MM.1S (cell line): ENCODE results near the gene ZBTB12.
"Not testable (repeated sequence)": the region's sequence is repeated elsewhere in the genome, so short reads cannot be mapped to it uniquely, and the experiment has no call there.

ENCODE experiments used
- DNase-seq: peaks from one replicate; pipeline ENCODE4 v3.0.0-alpha.2; 2015
- H2AFZ ChIP-seq: fragments of 300-600 bp; sonication (generic); 2 replicates; pipeline ENCODE4 v1.6.0; 2016; ENCODE audit warnings: antibody characterized with exemption, low read length
- H3F3A ChIP-seq: fragments of 300-600 bp; sonication (generic); 2 replicates; pipeline ENCODE4 v1.6.1; 2016; ENCODE audit warnings: mild to moderate bottlenecking, antibody characterized with exemption, low read length, moderate library complexity, mixed read lengths; ENCODE audit not compliant: insufficient read depth
- H3K27ac ChIP-seq: fragments of 300-600 bp; sonication (generic); 2 replicates; pipeline ENCODE4 v1.5.1; 2016; ENCODE audit warnings: mild to moderate bottlenecking, low read length
- H3K27me3 ChIP-seq: fragments of 300-600 bp; sonication (generic); replicated peaks from 2 replicates; pipeline ENCODE4 v1.6.0; 2016; ENCODE audit warnings: low read length; ENCODE audit not compliant: insufficient read depth
- H3K36me3 ChIP-seq: fragments of 300-600 bp; sonication (generic); replicated peaks from 2 replicates; pipeline ENCODE4 v1.6.1; 2016; ENCODE audit warnings: mild to moderate bottlenecking, low read length, mixed read lengths; ENCODE audit not compliant: insufficient read depth
- H3K4me1 ChIP-seq: fragments of 300-600 bp; sonication (generic); 2 replicates; pipeline ENCODE4 v1.6.1; 2016; ENCODE audit warnings: low read length, mixed read lengths
- H3K4me2 ChIP-seq: fragments of 300-600 bp; sonication (generic); 2 replicates; pipeline ENCODE4 v1.6.0; 2016; ENCODE audit warnings: low read depth, low read length
- H3K4me3 ChIP-seq: fragments of 300-600 bp; sonication (generic); 2 replicates; pipeline ENCODE4 v1.5.1; 2016; ENCODE audit warnings: low read length, mixed read lengths
- H3K79me2 ChIP-seq: fragments of 300-600 bp; sonication (generic); 2 replicates; pipeline ENCODE4 v1.6.1; 2016; ENCODE audit warnings: mixed run types, low read length, mixed read lengths
- H3K9ac ChIP-seq: fragments of 300-600 bp; sonication (generic); 2 replicates; pipeline ENCODE4 v1.6.1; 2016; ENCODE audit warnings: low read length, mixed read lengths
- H3K9me2 ChIP-seq: fragments of 300-600 bp; sonication (generic); replicated peaks from 2 replicates; pipeline ENCODE4 v1.6.1; 2016; ENCODE audit warnings: mild to moderate bottlenecking, low read length, mixed read lengths; ENCODE audit not compliant: insufficient read depth
- H3K9me3 ChIP-seq: fragments of 300-600 bp; sonication (generic); replicated peaks from 2 replicates; pipeline ENCODE4 v1.6.1; 2016; ENCODE audit warnings: mild to moderate bottlenecking, low read length, mixed read lengths; ENCODE audit not compliant: insufficient read depth
- H4K20me1 ChIP-seq: fragments of 300-600 bp; sonication (generic); 2 replicates; pipeline ENCODE4 v1.6.1; 2016; ENCODE audit warnings: mild to moderate bottlenecking, low read length, moderate library complexity, mixed read lengths; ENCODE audit not compliant: insufficient read depth
- CTCF ChIP-seq: fragments of 300-600 bp; sonication (generic); IDR thresholded peaks from 2 replicates; pipeline ENCODE4 v1.5.1; 2016; ENCODE audit warnings: antibody characterized with exemption, low read length, mixed read lengths
- EZH2 ChIP-seq: fragments of 300-600 bp; sonication (generic); optimal IDR thresholded peaks from 2 replicates; pipeline ENCODE3; 2017; ENCODE audit warnings: low read depth, mild to moderate bottlenecking, antibody characterized with exemption, low read length, mixed read lengths
- EZH2phosphoT487 ChIP-seq: fragments of 300-600 bp; sonication (generic); IDR thresholded peaks from 2 replicates; pipeline ENCODE4 v1.6.1; 2018; ENCODE audit warnings: antibody characterized with exemption, low read length

Gene ZBTB12

GRCh38 chr6:31860349-31860748, 41.5 kb downstream of the ZBTB12 start:
- DNase-seq = no peak
- H3K4me1 ChIP-seq = peaks cover 5% of the 10 kb centered on the region
- TF ChIP-seq EZH2phosphoT487 (no peak), CTCF (no peak), EZH2 (no peak)
- H3K4me2 ChIP-seq = no peak overlapping the region
- H2AFZ ChIP-seq = no peak overlapping the region
- H3K9ac ChIP-seq = no peak overlapping the region
- no peaks in the 10 kb centered on the region for H3K9me2 ChIP-seq
- H3K27ac ChIP-seq = no peak overlapping the region
- H3K9me3 ChIP-seq = no peaks in the 10 kb centered on the region
- no peaks in the 10 kb centered on the region for H3K27me3 ChIP-seq
- H4K20me1 ChIP-seq = no peaks in the 10 kb centered on the region
- no peak overlapping the region for H3K4me3 ChIP-seq
- peaks cover 12% of the 10 kb centered on the region for H3K79me2 ChIP-seq
- H3K36me3 ChIP-seq = no peaks in the 10 kb centered on the region
- peaks cover 11% of the 10 kb centered on the region for H3F3A ChIP-seq

GRCh38 chr6:31859923-31860322, 42.0 kb downstream of the ZBTB12 start:
- no peaks in the 10 kb centered on the region for H4K20me1 ChIP-seq
- H3K36me3 ChIP-seq = no peaks in the 10 kb centered on the region
- peaks cover 11% of the 10 kb centered on the region for H3F3A ChIP-seq
- TF ChIP-seq EZH2 (no peak), EZH2phosphoT487 (no peak), CTCF (no peak)
- H3K27me3 ChIP-seq = no peaks in the 10 kb centered on the region
- no peaks in the 10 kb centered on the region for H3K9me3 ChIP-seq
- peaks cover 5% of the 10 kb centered on the region for H3K4me1 ChIP-seq
- no peak overlapping the region for H2AFZ ChIP-seq
- DNase-seq = no peak
- H3K9ac ChIP-seq = no peak overlapping the region
- no peaks in the 10 kb centered on the region for H3K9me2 ChIP-seq
- no peak overlapping the region for H3K4me3 ChIP-seq
- H3K79me2 ChIP-seq = peaks cover 12% of the 10 kb centered on the region
- no peak overlapping the region for H3K4me2 ChIP-seq
- H3K27ac ChIP-seq = no peak overlapping the region

GRCh38 chr6:31858707-31859106, 43.2 kb downstream of the ZBTB12 start:
- DNase-seq = no peak
- TF ChIP-seq EZH2 (no peak), CTCF (no peak), EZH2phosphoT487 (no peak)
- no peak overlapping the region for H3K4me2 ChIP-seq
- no peaks in the 10 kb centered on the region for H3K27me3 ChIP-seq
- no peaks in the 10 kb centered on the region for H3K9me2 ChIP-seq
- H3K79me2 ChIP-seq = peaks cover 12% of the 10 kb centered on the region
- no peak overlapping the region for H3K27ac ChIP-seq
- peaks cover 7% of the 10 kb centered on the region for H3F3A ChIP-seq
- H3K4me3 ChIP-seq = no peak overlapping the region
- H4K20me1 ChIP-seq = no peaks in the 10 kb centered on the region
- no peaks in the 10 kb centered on the region for H3K9me3 ChIP-seq
- H3K9ac ChIP-seq = no peak overlapping the region
- peaks cover 5% of the 10 kb centered on the region for H3K4me1 ChIP-seq
- H3K36me3 ChIP-seq = no peaks in the 10 kb centered on the region
- no peak overlapping the region for H2AFZ ChIP-seq

- H3K79me2 ChIP-seq = peaks cover 12% of the 10 kb centered on the region
- not testable (repeated sequence) for H3K4me3 ChIP-seq, H3K36me3 ChIP-seq, H4K20me1 ChIP-seq, DNase-seq, H3K4me1 ChIP-seq, H3K9me2 ChIP-seq, H2AFZ ChIP-seq, H3K4me2 ChIP-seq, H3K27me3 ChIP-seq, H3F3A ChIP-seq, H3K27ac ChIP-seq, H3K9me3 ChIP-seq, H3K9ac ChIP-seq
Observed at GRCh38 chr6:31857774-31858173, 44.1 kb downstream of the ZBTB12 start.

GRCh38 chr6:31851980-31852718, 49.7 kb downstream of the ZBTB12 start:
- not testable (repeated sequence) for H3K4me3 ChIP-seq, H3K9me2 ChIP-seq, DNase-seq, H3K79me2 ChIP-seq, H3F3A ChIP-seq, H3K9ac ChIP-seq, H4K20me1 ChIP-seq, H3K9me3 ChIP-seq, H3K4me2 ChIP-seq, H2AFZ ChIP-seq, H3K36me3 ChIP-seq, H3K4me1 ChIP-seq, H3K27ac ChIP-seq, H3K27me3 ChIP-seq
